Measurements from ENCODE around the gene GOLGA6D. TPM values are rescaled to one million over a fixed set of nuclear protein-coding genes. Genes with fewer than 3 reads are reported as not detected.
"Not testable (repeated sequence)": the region's sequence is repeated elsewhere in the genome, so short reads cannot be mapped to it uniquely, and the experiment has no call there.

The GOLGA6D gene
- total RNA-seq, 1 experiment from 2014 or later, result 2.6 TPM

DNA sequence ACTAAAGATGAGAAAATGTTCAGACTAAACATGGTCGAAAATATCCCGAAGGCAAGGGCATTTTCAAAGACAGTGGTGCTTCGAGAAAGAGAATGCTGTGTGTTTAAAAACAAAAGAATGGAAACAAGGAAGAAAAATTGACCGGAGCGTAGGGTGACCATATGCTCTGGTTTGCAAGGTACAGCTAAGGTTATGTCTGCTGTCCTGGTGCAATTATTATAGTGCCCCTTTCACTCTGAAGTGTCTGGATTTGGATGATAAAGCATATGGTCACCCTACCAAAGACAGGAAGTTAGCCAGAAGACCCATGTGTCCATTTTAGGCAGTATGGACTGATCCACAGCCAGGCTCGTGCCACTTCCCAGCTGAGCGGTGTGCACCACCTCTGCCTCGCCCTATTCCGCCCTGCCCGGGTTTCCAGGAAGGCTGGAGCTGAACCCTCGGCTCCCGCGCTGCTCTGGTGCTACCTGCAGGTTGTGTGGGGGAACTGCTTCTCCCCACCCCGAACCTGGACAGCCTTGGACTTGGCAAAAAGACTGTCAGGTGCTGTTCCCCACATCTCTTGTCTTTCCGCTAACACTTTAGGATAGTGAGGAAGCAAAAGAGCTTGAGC, 25.2 kb downstream of the GOLGA6D start:
- no peaks in the 10 kb centered on the region for H3K36me3 Mint-ChIP-seq
- peak; percentile 100 for ATAC-seq
- CTCF ChIA-PET, result interaction anchor here (0.7 to 2.8 kb wide), 31 partner anchors 10 to 537 kb away, joined by 3 to 25 read pairs (median 6); partner anchors contain the start of genes C15orf39, MAN2C1, PPCDC and RPP25
- POLR2A ChIA-PET, result interaction anchor here (2.0 kb wide), 1 partner anchor 92 kb away, joined by 6 read pairs; no protein-coding TSS in a partner anchor
- H3K27me3 Mint-ChIP-seq (ENCODE audit: low read depth), result peaks cover 20% of the 10 kb centered on the region
- DNase-seq (ENCODE audit: low spot score), result peak; percentile 90
- H3K4me1 Mint-ChIP-seq, result 0 out of 2 replicates have a peak, but pooled peaks cover 4% of the 10 kb centered on the region
- H3K4me3 Mint-ChIP-seq, result no peak overlapping the region
- TF ChIP-seq, protein P1, sequence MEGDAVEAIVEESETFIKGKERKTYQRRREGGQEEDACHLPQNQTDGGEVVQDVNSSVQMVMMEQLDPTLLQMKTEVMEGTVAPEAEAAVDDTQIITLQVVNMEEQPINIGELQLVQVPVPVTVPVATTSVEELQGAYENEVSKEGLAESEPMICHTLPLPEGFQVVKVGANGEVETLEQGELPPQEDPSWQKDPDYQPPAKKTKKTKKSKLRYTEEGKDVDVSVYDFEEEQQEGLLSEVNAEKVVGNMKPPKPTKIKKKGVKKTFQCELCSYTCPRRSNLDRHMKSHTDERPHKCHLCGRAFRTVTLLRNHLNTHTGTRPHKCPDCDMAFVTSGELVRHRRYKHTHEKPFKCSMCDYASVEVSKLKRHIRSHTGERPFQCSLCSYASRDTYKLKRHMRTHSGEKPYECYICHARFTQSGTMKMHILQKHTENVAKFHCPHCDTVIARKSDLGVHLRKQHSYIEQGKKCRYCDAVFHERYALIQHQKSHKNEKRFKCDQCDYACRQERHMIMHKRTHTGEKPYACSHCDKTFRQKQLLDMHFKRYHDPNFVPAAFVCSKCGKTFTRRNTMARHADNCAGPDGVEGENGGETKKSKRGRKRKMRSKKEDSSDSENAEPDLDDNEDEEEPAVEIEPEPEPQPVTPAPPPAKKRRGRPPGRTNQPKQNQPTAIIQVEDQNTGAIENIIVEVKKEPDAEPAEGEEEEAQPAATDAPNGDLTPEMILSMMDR (IDR thresholded peaks at IDR 0.05), result peak; percentile 65
- TF ChIP-seq, protein P2, sequence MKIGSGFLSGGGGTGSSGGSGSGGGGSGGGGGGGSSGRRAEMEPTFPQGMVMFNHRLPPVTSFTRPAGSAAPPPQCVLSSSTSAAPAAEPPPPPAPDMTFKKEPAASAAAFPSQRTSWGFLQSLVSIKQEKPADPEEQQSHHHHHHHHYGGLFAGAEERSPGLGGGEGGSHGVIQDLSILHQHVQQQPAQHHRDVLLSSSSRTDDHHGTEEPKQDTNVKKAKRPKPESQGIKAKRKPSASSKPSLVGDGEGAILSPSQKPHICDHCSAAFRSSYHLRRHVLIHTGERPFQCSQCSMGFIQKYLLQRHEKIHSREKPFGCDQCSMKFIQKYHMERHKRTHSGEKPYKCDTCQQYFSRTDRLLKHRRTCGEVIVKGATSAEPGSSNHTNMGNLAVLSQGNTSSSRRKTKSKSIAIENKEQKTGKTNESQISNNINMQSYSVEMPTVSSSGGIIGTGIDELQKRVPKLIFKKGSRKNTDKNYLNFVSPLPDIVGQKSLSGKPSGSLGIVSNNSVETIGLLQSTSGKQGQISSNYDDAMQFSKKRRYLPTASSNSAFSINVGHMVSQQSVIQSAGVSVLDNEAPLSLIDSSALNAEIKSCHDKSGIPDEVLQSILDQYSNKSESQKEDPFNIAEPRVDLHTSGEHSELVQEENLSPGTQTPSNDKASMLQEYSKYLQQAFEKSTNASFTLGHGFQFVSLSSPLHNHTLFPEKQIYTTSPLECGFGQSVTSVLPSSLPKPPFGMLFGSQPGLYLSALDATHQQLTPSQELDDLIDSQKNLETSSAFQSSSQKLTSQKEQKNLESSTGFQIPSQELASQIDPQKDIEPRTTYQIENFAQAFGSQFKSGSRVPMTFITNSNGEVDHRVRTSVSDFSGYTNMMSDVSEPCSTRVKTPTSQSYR (CRISPR knock-in tag; IDR thresholded peaks at IDR 0.05), result no peak
- TF ChIP-seq, protein P3, sequence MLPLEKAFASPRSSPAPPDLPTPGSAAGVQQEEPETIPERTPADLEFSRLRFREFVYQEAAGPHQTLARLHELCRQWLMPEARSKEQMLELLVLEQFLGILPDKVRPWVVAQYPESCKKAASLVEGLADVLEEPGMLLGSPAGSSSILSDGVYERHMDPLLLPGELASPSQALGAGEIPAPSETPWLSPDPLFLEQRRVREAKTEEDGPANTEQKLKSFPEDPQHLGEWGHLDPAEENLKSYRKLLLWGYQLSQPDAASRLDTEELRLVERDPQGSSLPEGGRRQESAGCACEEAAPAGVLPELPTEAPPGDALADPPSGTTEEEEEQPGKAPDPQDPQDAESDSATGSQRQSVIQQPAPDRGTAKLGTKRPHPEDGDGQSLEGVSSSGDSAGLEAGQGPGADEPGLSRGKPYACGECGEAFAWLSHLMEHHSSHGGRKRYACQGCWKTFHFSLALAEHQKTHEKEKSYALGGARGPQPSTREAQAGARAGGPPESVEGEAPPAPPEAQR (CRISPR knock-in tag; IDR thresholded peaks at IDR 0.05), result no peak
- TF ChIP-seq, protein P4, sequence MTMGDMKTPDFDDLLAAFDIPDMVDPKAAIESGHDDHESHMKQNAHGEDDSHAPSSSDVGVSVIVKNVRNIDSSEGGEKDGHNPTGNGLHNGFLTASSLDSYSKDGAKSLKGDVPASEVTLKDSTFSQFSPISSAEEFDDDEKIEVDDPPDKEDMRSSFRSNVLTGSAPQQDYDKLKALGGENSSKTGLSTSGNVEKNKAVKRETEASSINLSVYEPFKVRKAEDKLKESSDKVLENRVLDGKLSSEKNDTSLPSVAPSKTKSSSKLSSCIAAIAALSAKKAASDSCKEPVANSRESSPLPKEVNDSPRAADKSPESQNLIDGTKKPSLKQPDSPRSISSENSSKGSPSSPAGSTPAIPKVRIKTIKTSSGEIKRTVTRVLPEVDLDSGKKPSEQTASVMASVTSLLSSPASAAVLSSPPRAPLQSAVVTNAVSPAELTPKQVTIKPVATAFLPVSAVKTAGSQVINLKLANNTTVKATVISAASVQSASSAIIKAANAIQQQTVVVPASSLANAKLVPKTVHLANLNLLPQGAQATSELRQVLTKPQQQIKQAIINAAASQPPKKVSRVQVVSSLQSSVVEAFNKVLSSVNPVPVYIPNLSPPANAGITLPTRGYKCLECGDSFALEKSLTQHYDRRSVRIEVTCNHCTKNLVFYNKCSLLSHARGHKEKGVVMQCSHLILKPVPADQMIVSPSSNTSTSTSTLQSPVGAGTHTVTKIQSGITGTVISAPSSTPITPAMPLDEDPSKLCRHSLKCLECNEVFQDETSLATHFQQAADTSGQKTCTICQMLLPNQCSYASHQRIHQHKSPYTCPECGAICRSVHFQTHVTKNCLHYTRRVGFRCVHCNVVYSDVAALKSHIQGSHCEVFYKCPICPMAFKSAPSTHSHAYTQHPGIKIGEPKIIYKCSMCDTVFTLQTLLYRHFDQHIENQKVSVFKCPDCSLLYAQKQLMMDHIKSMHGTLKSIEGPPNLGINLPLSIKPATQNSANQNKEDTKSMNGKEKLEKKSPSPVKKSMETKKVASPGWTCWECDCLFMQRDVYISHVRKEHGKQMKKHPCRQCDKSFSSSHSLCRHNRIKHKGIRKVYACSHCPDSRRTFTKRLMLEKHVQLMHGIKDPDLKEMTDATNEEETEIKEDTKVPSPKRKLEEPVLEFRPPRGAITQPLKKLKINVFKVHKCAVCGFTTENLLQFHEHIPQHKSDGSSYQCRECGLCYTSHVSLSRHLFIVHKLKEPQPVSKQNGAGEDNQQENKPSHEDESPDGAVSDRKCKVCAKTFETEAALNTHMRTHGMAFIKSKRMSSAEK (CRISPR knock-in tag; IDR thresholded peaks at IDR 0.05; ENCODE audit: borderline replicate concordance), result no peak
- no peak overlapping the region for H3K27ac Mint-ChIP-seq
- no peaks in the 10 kb centered on the region for H3K9me3 Mint-ChIP-seq

DNA sequence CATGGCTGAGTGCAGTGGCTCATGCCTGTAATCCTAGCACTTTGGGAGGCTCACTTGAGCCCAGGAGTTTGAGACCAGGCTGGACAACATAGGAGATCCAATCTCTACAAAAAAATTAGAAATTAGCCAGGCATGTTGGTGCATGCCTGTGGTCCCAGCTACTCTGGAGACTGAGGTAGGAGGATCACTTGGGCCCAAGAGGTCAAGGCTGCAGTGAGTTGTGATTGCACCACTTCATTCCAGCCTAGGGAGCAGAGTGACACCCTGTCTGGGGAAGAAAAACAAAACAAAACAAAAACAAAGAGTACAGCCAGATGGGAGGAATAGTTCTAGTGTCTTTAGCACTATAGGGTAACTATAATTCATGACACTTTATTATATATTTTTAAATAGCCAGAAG, 27.1 kb downstream of the GOLGA6D start:
- H3K9me3 Mint-ChIP-seq, result no peaks in the 10 kb centered on the region
- POLR2A ChIA-PET, result no interaction called here
- ATAC-seq (no peak), DNase-seq (ENCODE audit: low spot score) (no peak)
- no peak overlapping the region for H3K27ac Mint-ChIP-seq
- H3K36me3 Mint-ChIP-seq, result no peaks in the 10 kb centered on the region
- no peak for TF ChIP-seq ZNF416 (CRISPR knock-in tag; IDR thresholded peaks at IDR 0.05)
- TF ChIP-seq SOX15 (CRISPR knock-in tag; IDR thresholded peaks at IDR 0.05), result no peak
- no peak for TF ChIP-seq IRF2 (CRISPR knock-in tag; IDR thresholded peaks at IDR 0.05; ENCODE audit: borderline replicate concordance, low read depth)
- TF ChIP-seq ELF4 (CRISPR knock-in tag; IDR thresholded peaks at IDR 0.05; ENCODE audit: low read depth), result no peak
- no peak for TF ChIP-seq ZNF232 (CRISPR knock-in tag; IDR thresholded peaks at IDR 0.05)
- no peak for TF ChIP-seq PRRX2 (CRISPR knock-in tag; IDR thresholded peaks at IDR 0.05)
- TF ChIP-seq, protein P5, sequence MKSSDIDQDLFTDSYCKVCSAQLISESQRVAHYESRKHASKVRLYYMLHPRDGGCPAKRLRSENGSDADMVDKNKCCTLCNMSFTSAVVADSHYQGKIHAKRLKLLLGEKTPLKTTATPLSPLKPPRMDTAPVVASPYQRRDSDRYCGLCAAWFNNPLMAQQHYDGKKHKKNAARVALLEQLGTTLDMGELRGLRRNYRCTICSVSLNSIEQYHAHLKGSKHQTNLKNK (CRISPR knock-in tag; IDR thresholded peaks at IDR 0.05), result no peak
- 0 out of 2 replicates have a peak, but pooled peaks have one; percentile 14 for TF ChIP-seq GABPB1 (CRISPR knock-in tag; IDR thresholded peaks at IDR 0.05)
- no peak for TF ChIP-seq NR2C2 (CRISPR knock-in tag; IDR thresholded peaks at IDR 0.05)
- peaks cover 29% of the 10 kb centered on the region for H3K27me3 Mint-ChIP-seq (ENCODE audit: low read depth)
- 0 out of 2 replicates have a peak, but pooled peaks cover 4% of the 10 kb centered on the region for H3K4me1 Mint-ChIP-seq
- CTCF ChIA-PET, result interaction anchor here (0.8 kb wide), 2 partner anchors 279 to 280 kb away, joined by 3 to 5 read pairs; no protein-coding TSS in a partner anchor
- H3K4me3 Mint-ChIP-seq, result no peak overlapping the region

DNA sequence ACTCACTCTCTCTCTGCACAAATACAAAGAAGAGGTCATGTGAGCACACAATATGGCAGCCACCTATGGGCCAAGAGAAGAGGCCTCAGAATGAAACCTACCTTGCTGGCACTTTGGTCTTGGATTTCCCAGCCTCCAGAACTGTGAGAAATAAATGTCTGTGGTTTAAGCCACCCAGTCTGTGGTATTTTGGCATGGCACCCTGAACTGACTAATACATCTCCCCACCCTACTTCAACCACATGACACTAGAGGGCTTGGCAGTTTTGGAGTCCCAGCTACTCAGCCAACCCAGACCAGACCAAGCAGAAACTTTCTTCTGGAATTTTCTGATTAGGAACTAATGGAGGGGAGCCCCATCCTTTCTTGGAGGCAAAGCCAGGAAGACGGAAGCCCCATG, 29.9 kb downstream of the GOLGA6D start:
- H3K4me3 Mint-ChIP-seq; CTCF ChIA-PET; H3K9me3 Mint-ChIP-seq; DNase-seq (ENCODE audit: low spot score); H3K4me1 Mint-ChIP-seq; H3K36me3 Mint-ChIP-seq; POLR2A ChIA-PET; H3K27ac Mint-ChIP-seq; ATAC-seq: not testable (repeated sequence)
- H3K27me3 Mint-ChIP-seq (ENCODE audit: low read depth), result peaks cover 26% of the 10 kb centered on the region
